Duodenal mucosa (tissue), 2 donors: Measurements from ENCODE around the gene SLC13A3.

Experiments
- H3K27ac ChIP-seq: one replicate; pipeline ENCODE4 v1.7.0; 2013; ENCODE audit warnings: low read depth, low read length
- H3K27me3 ChIP-seq, 2 donors: one replicate each; pipeline ENCODE4 v1.7.0; 2013; ENCODE audit warnings: low read length in 2 of 2, control low read depth in 1 of 2; ENCODE audit not compliant: insufficient read depth in 2 of 2, control insufficient read depth in 1 of 2
- H3K36me3 ChIP-seq, 2 donors: one replicate each; pipeline ENCODE4 v1.7.0; 2013; ENCODE audit warnings: low read length in 2 of 2, control low read depth in 1 of 2; ENCODE audit not compliant: insufficient read depth in 2 of 2, control insufficient read depth in 1 of 2
- H3K4me1 ChIP-seq, 2 donors: one replicate each; pipeline ENCODE4 v1.7.0; 2013; ENCODE audit warnings: low read length in 2 of 2, control low read depth in 1 of 2; ENCODE audit not compliant: insufficient read depth in 2 of 2, control insufficient read depth in 1 of 2
- H3K4me3 ChIP-seq, 2 donors: one replicate each; pipeline ENCODE4 v1.7.0; 2013; ENCODE audit warnings: low read length in 2 of 2, low read depth in 1 of 2
- H3K9ac ChIP-seq, 2 donors: one replicate each; pipeline ENCODE4 v1.7.0; 2013; ENCODE audit warnings: low read length in 2 of 2, low read depth in 1 of 2
- H3K9me3 ChIP-seq, 2 donors: one replicate each; pipeline ENCODE4 v1.7.0; 2013; ENCODE audit warnings: low read length in 2 of 2, control low read depth in 1 of 2; ENCODE audit not compliant: control insufficient read depth in 1 of 2

SLC13A3 gene

DNA sequence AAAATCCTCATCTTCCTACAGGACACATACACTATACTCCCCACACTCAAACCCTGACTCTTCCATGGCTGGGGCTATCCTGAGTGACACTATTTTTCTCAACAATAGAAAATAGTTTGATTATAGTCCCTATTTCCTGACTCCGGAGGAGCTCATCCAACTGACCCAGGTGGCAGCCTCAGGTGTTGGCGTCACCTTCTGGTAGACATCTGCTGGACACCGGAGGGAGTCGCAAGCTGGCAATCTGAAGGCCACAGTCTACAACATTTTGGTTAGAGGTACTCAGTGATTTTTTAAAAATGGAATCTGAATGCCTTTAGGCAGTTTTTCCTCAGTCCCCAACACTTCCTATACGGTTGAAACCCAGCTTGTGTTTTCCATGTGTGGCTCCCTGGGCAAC lies 68.6 kb downstream of the SLC13A3 start:
- Histone ChIP-seq H3K9ac (no peak overlapping the region), H3K36me3 (no peaks in the 10 kb centered on the region), H3K27me3 (no peaks in the 10 kb centered on the region), H3K9me3 (no peaks in the 10 kb centered on the region), H3K4me3 (no peak overlapping the region), H3K4me1 (no peaks in the 10 kb centered on the region), H3K27ac (no peak overlapping the region)

DNA sequence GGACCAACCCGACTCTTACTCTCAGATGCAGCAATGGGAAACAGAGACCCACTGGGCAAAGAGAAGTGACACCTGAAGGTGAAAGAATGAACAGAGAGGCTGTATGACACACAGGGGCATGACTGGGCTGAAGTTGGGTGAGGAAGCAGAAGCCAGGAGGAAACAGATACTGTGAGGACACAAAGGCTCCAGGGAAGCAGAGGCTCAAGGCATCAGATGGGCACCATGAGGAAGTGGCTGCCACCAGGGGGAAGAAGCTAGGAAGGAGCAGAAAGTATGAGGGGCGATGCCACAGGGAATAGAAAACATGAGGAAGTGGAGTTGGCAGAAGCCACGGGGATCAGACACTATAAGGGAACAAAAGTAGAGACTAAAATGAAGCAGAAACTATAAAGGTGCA lies 69.9 kb downstream of the SLC13A3 start:
- H3K9me3 ChIP-seq, result no peaks in the 10 kb centered on the region
- no peak overlapping the region for H3K9ac ChIP-seq
- H3K36me3 ChIP-seq, result no peaks in the 10 kb centered on the region
- no peak overlapping the region for H3K4me3 ChIP-seq
- no peaks in the 10 kb centered on the region for H3K4me1 ChIP-seq
- H3K27me3 ChIP-seq, result no peaks in the 10 kb centered on the region
- no peak overlapping the region for H3K27ac ChIP-seq

DNA sequence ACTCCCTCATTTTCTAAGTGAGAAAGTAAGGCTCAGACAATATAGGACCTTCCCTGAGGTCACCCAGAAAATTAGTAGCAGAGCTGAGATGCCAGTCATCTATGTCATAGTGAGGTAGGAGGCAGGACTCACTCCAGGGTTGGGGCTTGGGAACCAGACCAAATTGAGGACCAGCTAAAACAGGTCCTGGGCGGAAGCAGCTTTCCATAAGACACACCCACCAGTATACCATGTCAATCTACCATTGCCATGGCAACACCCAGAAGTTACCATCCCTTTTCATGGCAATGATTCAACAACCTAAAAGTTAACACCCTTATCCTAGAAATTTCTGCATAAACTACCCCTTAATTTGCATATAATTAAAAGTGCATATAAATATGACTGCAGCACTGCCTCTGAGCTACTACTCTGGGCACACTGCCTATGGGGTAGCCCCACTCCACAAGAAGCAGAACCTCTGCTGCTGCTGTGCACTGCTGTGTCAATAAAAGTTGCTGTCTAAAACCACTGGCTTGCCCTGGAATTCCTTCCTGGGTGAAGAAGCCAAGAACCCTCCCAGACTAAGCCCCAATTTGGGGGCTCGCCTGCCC lies 70.5 kb downstream of the SLC13A3 start:
- H3K9ac ChIP-seq, result no peak overlapping the region
- H3K4me1 ChIP-seq, result no peaks in the 10 kb centered on the region
- no peaks in the 10 kb centered on the region for H3K9me3 ChIP-seq
- no peak overlapping the region for H3K27ac ChIP-seq
- H3K4me3 ChIP-seq, result no peak overlapping the region
- H3K27me3 ChIP-seq, result no peaks in the 10 kb centered on the region
- H3K36me3 ChIP-seq, result no peaks in the 10 kb centered on the region

DNA sequence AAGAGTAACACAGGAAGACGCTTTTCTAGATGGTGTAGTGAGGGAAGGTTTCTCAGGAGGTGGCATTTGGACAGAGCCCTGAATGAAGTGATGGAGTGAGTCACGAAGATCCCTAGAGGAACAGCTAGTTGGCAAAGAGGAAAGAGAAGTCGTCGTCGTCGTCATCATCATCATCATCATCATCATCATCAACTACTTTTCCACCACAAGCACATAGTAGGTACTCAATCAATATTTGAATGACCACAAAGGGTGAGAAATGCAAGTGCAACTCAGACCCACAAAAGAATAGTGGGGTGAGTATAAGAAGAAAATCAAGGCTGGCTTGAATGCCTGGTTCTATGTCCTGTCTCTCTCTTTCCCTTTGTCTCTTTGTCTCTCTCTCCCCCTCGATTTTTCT lies 72.5 kb downstream of the SLC13A3 start:
- Histone ChIP-seq H3K9me3 (no peaks in the 10 kb centered on the region), H3K27me3 (no peaks in the 10 kb centered on the region), H3K27ac (no peak overlapping the region), H3K4me3 (no peak overlapping the region), H3K36me3 (no peaks in the 10 kb centered on the region), H3K4me1 (no peaks in the 10 kb centered on the region), H3K9ac (no peak overlapping the region)

DNA sequence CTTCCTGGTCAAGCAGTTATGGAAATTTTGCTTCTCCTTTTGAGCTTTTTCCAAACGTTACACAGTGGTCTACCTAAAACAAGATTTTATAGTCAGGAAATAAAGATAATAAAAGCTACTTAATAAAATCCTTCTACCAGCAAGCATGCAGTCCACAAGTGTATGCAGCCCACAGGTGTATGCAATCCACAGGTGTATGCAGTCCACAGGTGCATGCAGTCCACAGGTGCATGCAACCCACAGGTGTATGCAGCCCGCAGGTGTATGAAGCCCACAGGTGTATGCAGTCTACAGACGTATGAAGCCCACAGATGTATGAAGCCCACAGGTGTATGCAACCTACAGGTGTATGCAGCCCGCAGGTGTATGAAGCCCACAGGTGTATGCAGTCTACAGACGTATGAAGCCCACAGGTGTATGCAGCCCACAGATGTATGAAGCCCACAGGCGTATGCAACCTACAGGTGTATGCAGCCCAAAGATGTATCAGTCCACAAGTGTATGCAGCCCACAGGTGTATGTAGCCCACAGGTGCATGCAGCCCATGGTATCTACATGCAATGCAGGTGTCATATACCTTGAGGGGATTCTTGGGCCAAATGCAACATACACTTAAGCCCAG lies 74.4 kb downstream of the SLC13A3 start:
- no peak overlapping the region for H3K27ac ChIP-seq
- H3K9me3 ChIP-seq, result no peaks in the 10 kb centered on the region
- H3K9ac ChIP-seq, result no peak overlapping the region

DNA sequence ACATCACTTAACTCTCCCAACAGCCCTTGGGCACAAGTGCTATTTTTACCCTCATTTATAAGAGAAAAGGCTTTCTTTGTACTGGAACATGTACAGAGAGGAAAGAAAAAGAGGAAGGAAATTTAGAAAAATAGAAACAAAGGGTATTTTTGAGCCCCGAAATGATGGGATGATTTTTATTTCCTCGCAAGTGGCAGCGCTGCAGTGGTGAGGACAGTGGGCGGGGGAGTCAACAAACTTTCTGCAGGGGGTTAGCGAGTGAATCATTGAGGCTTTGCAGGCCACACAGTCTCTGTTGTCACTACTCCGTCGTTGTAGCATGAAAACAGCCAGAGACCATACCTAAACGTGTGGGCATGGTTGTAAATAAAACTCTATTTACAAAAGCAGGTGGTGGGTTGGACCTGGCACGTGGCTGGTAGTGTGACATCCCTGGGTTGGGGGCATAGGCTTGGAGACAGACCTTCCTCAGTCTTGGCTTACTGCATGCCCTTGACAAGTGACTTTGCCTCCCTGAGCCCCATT lies 75.3 kb downstream of the SLC13A3 start:
- Histone ChIP-seq H3K9ac (no peak overlapping the region), H3K36me3 (no peaks in the 10 kb centered on the region), H3K27ac (no peak overlapping the region), H3K9me3 (no peaks in the 10 kb centered on the region), H3K4me1 (no peaks in the 10 kb centered on the region), H3K4me3 (no peak overlapping the region), H3K27me3 (no peaks in the 10 kb centered on the region)

More for the DNA sequence above, 74.4 kb downstream of the SLC13A3 start:
- Histone ChIP-seq H3K27me3 (no peaks in the 10 kb centered on the region), H3K36me3 (no peaks in the 10 kb centered on the region), H3K4me3 (no peak overlapping the region), H3K4me1 (no peaks in the 10 kb centered on the region)

DNA sequence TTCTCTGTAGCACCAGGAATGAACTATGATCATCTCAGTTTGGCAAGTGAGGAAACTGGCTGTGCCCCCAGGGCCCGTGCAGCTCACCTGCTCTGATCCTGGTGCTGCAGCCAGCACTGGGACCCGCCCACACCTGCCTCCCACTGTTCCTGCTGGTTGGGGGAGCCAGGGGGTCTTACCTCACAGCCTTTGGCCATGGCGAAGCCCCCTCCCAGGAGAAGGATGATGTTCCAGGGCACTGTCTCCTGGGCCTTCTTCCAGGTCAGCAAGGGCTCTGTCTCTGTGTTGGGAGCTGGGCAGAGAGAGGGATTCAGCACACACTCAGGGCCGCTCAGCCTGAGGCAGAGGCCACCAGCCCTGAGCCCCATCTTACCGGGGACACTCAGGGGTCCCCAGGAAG lies 75.9 kb downstream of the SLC13A3 start:
- no peaks in the 10 kb centered on the region for H3K4me1 ChIP-seq
- no peaks in the 10 kb centered on the region for H3K27me3 ChIP-seq
- H3K4me3 ChIP-seq, result no peak overlapping the region
- H3K36me3 ChIP-seq, result no peaks in the 10 kb centered on the region
- no peak overlapping the region for H3K9ac ChIP-seq
- no peak overlapping the region for H3K27ac ChIP-seq
- no peaks in the 10 kb centered on the region for H3K9me3 ChIP-seq

DNA sequence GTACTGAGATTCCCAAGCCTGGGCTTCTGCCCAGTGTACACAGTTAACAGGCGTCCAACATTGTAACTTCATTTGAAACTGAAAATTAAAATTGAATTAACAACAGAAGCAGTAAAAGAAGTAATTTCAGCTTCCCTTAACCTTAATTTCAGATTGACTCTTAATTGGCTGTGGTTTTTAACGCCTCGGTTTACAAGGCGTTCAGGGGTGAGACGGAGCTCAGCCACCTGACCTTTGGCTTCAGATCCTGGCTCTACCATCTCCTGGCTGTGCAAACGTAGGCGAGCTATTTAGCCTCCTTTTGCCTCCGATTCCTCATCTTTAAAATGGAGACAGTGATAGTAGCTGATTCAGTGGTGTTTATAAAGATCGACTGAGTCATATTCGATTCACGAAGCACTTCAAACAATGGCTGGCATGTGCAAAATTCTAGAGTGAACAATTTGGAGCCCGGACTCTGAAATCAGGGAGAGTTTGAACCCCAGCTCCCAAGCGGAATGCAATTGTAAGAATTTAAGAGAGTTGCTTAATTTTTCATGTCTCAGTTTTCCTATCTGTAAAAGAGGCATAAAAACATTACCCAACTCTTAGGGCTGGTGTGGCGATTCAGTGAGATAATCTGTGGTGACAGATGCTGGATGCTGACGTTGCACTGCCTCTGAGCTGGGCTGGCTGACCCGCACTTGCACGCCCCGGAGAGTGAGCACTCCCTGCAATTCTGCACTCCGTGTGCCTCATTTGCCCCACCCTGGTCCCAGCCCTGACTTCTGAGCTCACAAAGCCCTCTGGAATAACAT lies 77.3 kb downstream of the SLC13A3 start:
- Histone ChIP-seq H3K27ac (no peak overlapping the region), H3K4me3 (no peak overlapping the region), H3K9ac (no peak overlapping the region), H3K27me3 (no peaks in the 10 kb centered on the region), H3K4me1 (no peaks in the 10 kb centered on the region), H3K9me3 (no peaks in the 10 kb centered on the region), H3K36me3 (no peaks in the 10 kb centered on the region)

DNA sequence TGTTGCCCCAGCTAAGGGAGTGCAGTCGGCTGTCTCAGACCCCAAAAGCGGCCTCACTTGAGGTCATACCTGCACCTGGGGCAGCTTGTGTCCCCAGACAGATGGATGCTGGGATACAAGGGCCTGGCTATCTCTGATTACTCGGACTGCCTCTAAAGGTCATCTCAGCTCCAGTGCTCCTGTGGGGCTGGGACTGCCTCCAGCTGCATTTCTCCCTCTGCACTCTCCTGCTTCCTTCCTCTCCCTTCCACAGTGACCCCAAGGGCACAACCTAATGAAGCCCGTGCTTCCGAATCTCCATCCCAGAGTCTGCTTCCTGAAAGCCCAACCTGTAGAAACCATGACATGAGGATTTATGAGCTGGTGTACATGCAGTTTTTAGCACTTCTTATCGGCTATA lies 78.0 kb downstream of the SLC13A3 start:
- no peak overlapping the region for H3K9ac ChIP-seq
- no peaks in the 10 kb centered on the region for H3K36me3 ChIP-seq
- no peak overlapping the region for H3K27ac ChIP-seq
- no peaks in the 10 kb centered on the region for H3K27me3 ChIP-seq
- peaks cover 3 to 4% of the 10 kb centered on the region in 2 donors for H3K4me1 ChIP-seq
- H3K9me3 ChIP-seq, result no peaks in the 10 kb centered on the region
- H3K4me3 ChIP-seq, result no peak overlapping the region

DNA sequence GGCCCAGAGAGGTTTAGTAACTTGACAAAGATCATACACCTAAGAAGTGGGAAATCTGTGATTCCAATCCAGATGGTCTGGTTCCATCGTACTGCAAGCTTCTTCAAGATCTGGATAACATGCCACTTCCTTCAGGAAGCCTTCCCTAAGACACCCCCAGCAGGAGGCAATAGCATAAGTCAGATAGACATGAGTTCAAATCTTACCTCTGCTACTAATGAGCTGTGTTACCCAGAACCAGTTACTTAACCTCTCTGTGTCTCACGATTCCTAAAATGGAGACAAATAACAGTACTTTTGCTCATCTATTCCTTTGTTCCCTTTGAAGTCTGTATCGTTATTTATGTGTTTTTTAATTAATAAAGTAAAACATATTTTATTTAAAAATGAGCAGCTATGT lies 78.5 kb downstream of the SLC13A3 start:
- no peak overlapping the region for H3K27ac ChIP-seq
- H3K4me3 ChIP-seq, result no peak overlapping the region
- H3K27me3 ChIP-seq, result no peaks in the 10 kb centered on the region
- no peaks in the 10 kb centered on the region for H3K9me3 ChIP-seq
- peaks cover 3 to 4% of the 10 kb centered on the region in 2 donors for H3K4me1 ChIP-seq
- H3K36me3 ChIP-seq, result no peaks in the 10 kb centered on the region
- no peak overlapping the region for H3K9ac ChIP-seq
